ENCODE results near the gene YEATS2.

DNA sequence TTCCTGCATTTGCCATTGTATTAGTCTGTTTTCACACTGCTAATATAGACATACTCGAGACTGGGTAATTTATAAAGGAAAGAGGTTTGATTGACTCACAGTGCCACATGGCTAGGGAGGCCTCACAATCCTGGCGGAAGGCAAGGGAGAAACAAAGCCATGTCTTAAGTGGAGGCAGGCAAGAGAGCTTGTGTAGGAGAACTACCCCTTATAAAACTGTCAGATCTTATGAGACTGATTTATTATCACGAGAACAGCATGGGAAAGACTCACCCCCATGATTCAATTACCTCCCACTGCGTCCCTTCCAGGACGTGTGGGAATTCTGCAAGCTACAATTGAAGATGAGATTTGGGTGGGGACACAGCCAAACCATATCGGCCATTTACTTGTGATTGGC lies 27.8 kb downstream of the YEATS2 start:
- no peak for TF ChIP-seq ZNF555 (tag by site-specific recombination; conservative IDR thresholded peaks at IDR 0.05)
- TF ChIP-seq, protein P1, sequence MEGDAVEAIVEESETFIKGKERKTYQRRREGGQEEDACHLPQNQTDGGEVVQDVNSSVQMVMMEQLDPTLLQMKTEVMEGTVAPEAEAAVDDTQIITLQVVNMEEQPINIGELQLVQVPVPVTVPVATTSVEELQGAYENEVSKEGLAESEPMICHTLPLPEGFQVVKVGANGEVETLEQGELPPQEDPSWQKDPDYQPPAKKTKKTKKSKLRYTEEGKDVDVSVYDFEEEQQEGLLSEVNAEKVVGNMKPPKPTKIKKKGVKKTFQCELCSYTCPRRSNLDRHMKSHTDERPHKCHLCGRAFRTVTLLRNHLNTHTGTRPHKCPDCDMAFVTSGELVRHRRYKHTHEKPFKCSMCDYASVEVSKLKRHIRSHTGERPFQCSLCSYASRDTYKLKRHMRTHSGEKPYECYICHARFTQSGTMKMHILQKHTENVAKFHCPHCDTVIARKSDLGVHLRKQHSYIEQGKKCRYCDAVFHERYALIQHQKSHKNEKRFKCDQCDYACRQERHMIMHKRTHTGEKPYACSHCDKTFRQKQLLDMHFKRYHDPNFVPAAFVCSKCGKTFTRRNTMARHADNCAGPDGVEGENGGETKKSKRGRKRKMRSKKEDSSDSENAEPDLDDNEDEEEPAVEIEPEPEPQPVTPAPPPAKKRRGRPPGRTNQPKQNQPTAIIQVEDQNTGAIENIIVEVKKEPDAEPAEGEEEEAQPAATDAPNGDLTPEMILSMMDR (tag by site-specific recombination; IDR thresholded peaks at IDR 0.05) = no peak
- TF ChIP-seq HOXA7 (CRISPR knock-in tag; IDR thresholded peaks at IDR 0.05; ENCODE audit: borderline replicate concordance) = no peak
- no peak for TF ChIP-seq ZNF239 (tag by site-specific recombination; IDR thresholded peaks at IDR 0.05)
- TF ChIP-seq, protein P2, sequence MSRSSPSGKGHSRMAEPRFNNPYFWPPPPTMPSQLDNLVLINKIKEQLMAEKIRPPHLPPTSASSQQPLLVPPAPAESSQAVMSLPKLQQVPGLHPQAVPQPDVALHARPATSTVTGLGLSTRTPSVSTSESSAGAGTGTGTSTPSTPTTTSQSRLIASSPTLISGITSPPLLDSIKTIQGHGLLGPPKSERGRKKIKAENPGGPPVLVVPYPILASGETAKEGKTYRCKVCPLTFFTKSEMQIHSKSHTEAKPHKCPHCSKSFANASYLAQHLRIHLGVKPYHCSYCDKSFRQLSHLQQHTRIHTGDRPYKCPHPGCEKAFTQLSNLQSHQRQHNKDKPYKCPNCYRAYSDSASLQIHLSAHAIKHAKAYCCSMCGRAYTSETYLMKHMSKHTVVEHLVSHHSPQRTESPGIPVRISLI (tag by site-specific recombination; IDR thresholded peaks at IDR 0.05) = no peak
- TF ChIP-seq, protein P3, sequence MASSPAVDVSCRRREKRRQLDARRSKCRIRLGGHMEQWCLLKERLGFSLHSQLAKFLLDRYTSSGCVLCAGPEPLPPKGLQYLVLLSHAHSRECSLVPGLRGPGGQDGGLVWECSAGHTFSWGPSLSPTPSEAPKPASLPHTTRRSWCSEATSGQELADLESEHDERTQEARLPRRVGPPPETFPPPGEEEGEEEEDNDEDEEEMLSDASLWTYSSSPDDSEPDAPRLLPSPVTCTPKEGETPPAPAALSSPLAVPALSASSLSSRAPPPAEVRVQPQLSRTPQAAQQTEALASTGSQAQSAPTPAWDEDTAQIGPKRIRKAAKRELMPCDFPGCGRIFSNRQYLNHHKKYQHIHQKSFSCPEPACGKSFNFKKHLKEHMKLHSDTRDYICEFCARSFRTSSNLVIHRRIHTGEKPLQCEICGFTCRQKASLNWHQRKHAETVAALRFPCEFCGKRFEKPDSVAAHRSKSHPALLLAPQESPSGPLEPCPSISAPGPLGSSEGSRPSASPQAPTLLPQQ (tag by site-specific recombination; IDR thresholded peaks at IDR 0.05) = no peak
- TF ChIP-seq, protein P4, sequence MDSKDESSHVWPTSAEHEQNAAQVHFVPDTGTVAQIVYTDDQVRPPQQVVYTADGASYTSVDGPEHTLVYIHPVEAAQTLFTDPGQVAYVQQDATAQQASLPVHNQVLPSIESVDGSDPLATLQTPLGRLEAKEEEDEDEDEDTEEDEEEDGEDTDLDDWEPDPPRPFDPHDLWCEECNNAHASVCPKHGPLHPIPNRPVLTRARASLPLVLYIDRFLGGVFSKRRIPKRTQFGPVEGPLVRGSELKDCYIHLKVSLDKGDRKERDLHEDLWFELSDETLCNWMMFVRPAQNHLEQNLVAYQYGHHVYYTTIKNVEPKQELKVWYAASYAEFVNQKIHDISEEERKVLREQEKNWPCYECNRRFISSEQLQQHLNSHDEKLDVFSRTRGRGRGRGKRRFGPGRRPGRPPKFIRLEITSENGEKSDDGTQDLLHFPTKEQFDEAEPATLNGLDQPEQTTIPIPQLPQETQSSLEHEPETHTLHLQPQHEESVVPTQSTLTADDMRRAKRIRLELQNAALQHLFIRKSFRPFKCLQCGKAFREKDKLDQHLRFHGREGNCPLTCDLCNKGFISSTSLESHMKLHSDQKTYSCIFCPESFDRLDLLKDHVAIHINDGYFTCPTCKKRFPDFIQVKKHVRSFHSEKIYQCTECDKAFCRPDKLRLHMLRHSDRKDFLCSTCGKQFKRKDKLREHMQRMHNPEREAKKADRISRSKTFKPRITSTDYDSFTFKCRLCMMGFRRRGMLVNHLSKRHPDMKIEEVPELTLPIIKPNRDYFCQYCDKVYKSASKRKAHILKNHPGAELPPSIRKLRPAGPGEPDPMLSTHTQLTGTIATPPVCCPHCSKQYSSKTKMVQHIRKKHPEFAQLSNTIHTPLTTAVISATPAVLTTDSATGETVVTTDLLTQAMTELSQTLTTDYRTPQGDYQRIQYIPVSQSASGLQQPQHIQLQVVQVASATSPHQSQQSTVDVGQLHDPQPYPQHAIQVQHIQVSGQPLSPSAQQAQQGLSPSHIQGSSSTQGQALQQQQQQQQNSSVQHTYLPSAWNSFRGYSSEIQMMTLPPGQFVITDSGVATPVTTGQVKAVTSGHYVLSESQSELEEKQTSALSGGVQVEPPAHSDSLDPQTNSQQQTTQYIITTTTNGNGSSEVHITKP (tag by site-specific recombination; IDR thresholded peaks at IDR 0.05) = no peak
- TF ChIP-seq ZFP37 (tag by site-specific recombination; IDR thresholded peaks at IDR 0.05) = no peak
- TF ChIP-seq, protein P5, sequence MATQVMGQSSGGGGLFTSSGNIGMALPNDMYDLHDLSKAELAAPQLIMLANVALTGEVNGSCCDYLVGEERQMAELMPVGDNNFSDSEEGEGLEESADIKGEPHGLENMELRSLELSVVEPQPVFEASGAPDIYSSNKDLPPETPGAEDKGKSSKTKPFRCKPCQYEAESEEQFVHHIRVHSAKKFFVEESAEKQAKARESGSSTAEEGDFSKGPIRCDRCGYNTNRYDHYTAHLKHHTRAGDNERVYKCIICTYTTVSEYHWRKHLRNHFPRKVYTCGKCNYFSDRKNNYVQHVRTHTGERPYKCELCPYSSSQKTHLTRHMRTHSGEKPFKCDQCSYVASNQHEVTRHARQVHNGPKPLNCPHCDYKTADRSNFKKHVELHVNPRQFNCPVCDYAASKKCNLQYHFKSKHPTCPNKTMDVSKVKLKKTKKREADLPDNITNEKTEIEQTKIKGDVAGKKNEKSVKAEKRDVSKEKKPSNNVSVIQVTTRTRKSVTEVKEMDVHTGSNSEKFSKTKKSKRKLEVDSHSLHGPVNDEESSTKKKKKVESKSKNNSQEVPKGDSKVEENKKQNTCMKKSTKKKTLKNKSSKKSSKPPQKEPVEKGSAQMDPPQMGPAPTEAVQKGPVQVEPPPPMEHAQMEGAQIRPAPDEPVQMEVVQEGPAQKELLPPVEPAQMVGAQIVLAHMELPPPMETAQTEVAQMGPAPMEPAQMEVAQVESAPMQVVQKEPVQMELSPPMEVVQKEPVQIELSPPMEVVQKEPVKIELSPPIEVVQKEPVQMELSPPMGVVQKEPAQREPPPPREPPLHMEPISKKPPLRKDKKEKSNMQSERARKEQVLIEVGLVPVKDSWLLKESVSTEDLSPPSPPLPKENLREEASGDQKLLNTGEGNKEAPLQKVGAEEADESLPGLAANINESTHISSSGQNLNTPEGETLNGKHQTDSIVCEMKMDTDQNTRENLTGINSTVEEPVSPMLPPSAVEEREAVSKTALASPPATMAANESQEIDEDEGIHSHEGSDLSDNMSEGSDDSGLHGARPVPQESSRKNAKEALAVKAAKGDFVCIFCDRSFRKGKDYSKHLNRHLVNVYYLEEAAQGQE (tag by site-specific recombination; IDR thresholded peaks at IDR 0.05) = no peak
- TF ChIP-seq ZNF175 (tag by site-specific recombination; IDR thresholded peaks at IDR 0.05) = no peak
- TF ChIP-seq ZNF624 (tag by site-specific recombination; IDR thresholded peaks at IDR 0.05) = no peak
- TF ChIP-seq KLF16 (tag by site-specific recombination; IDR thresholded peaks at IDR 0.05) = no peak
